Neural cell (in vitro differentiated cells): ENCODE measurements around the gene ABCG2. TPM values are rescaled to one million over a fixed set of nuclear protein-coding genes. Genes with fewer than 3 reads are reported as not detected.

ENCODE experiments used
- H2AFZ ChIP-seq: fragments of 200-600, 300-800 bp; sonication (generic), shearing (Covaris generic); 2 replicates; pipeline ENCODE4 v1.6.0; 2014; ENCODE audit warnings: low read depth, mild to moderate bottlenecking, antibody characterized with exemption, low read length, moderate library complexity
- H3F3A ChIP-seq: fragments of 200-600 bp; shearing (Covaris generic); 2 replicates; pipeline ENCODE4 v1.6.1; 2016; ENCODE audit warnings: mild to moderate bottlenecking, moderate library complexity, mixed read lengths, antibody characterized with exemption, low read length; ENCODE audit not compliant: insufficient read depth, poor library complexity, severe bottlenecking
- H3K27ac ChIP-seq: fragments of 200-600, 300-800 bp; sonication (generic), shearing (Covaris generic); 2 replicates; pipeline ENCODE4 v1.5.1; 2014; ENCODE audit warnings: mild to moderate bottlenecking, low read length, moderate library complexity
- H3K27me3 ChIP-seq: fragments of 300-800, 200-600 bp; sonication (generic), shearing (Covaris generic); 2 replicates; pipeline ENCODE4 v1.6.0; 2014; ENCODE audit warnings: mild to moderate bottlenecking, low read depth, low read length, moderate library complexity; ENCODE audit not compliant: insufficient read depth
- H3K36me3 ChIP-seq: fragments of 300-800, 200-600 bp; sonication (generic), shearing (Covaris generic); 2 replicates; pipeline ENCODE4 v1.5.1; 2014; ENCODE audit warnings: mild to moderate bottlenecking, antibody characterized with exemption, low read length, moderate library complexity; ENCODE audit not compliant: insufficient read depth
- H3K4me2 ChIP-seq: fragments of 300-800, 200-600 bp; sonication (generic), shearing (Covaris generic); 2 replicates; pipeline ENCODE4 v1.6.0; 2014; ENCODE audit warnings: mild to moderate bottlenecking, low read length
- H3K4me3 ChIP-seq: fragments of 300-800, 200-600 bp; sonication (generic), shearing (Covaris generic); 2 replicates; pipeline ENCODE4 v1.5.1; 2014; ENCODE audit warnings: mild to moderate bottlenecking, low read length, moderate library complexity
- H3K79me2 ChIP-seq: fragments of 200-600 bp; shearing (Covaris generic); replicated peaks from 2 replicates; pipeline ENCODE4 v1.6.0; 2014; ENCODE audit warnings: mild to moderate bottlenecking, low read length, moderate library complexity; ENCODE audit not compliant: insufficient read depth
- H3K9ac ChIP-seq: fragments of 300-800, 200-600 bp; sonication (generic), shearing (Covaris generic); 2 replicates; pipeline ENCODE4 v1.6.1; 2016; ENCODE audit warnings: mild to moderate bottlenecking, low read length, mixed read lengths
- H3K9me2 ChIP-seq: fragments of 200-600 bp; shearing (Covaris generic); 2 replicates; pipeline ENCODE4 v1.6.1; 2016; ENCODE audit warnings: mild to moderate bottlenecking, low read length, mixed read lengths; ENCODE audit not compliant: insufficient read depth
- H3K9me3 ChIP-seq: fragments of 200-600, 300-800 bp; sonication (generic), shearing (Covaris generic); 2 replicates; pipeline ENCODE4 v1.6.1; 2016; ENCODE audit warnings: mild to moderate bottlenecking, mixed run types, low read length, moderate library complexity, mixed read lengths
- H4K20me1 ChIP-seq: fragments of 200-600 bp; shearing (Covaris generic); 2 replicates; pipeline ENCODE4 v1.6.1; 2016; ENCODE audit warnings: mild to moderate bottlenecking, mixed run types; ENCODE audit not compliant: insufficient read depth
- CTCF ChIP-seq: fragments of 450-650 bp; IDR thresholded peaks from 2 replicates; pipeline ENCODE4 v1.5.1; 2014; ENCODE audit warnings: antibody characterized with exemption, mild to moderate bottlenecking, moderate library complexity; ENCODE audit not compliant: poor library complexity, severe bottlenecking
- EP300 ChIP-seq: fragments of 450-650 bp; conservative IDR thresholded peaks from 2 replicates; pipeline ENCODE4 v1.6.1; 2014; ENCODE audit warnings: antibody characterized with exemption, mild to moderate bottlenecking, moderate library complexity; ENCODE audit not compliant: poor library complexity, severe bottlenecking
- EZH2 ChIP-seq: fragments of 200-600, 300-800 bp; shearing (Covaris generic), sonication (generic); IDR thresholded peaks from 2 replicates; pipeline ENCODE4 v1.6.1; 2014; ENCODE audit warnings: antibody characterized with exemption, low read length, borderline replicate concordance, mild to moderate bottlenecking; ENCODE audit not compliant: insufficient read depth, poor library complexity, severe bottlenecking
- MXI1 ChIP-seq: fragments of 450-650 bp; conservative IDR thresholded peaks from 2 replicates; pipeline ENCODE4 v1.6.1; 2014; ENCODE audit warnings: antibody characterized with exemption, mild to moderate bottlenecking; ENCODE audit not compliant: poor library complexity, severe bottlenecking
- POLR2AphosphoS5 ChIP-seq: IDR thresholded peaks from 2 replicates; pipeline ENCODE4 v1.6.1; 2012
- RAD21 ChIP-seq: fragments of 450-650 bp; conservative IDR thresholded peaks from 2 replicates; pipeline ENCODE4 v1.6.1; 2014; ENCODE audit warnings: antibody characterized with exemption, mild to moderate bottlenecking, moderate library complexity
- REST ChIP-seq: IDR thresholded peaks from 2 replicates; pipeline ENCODE4 v1.6.1; 2012; ENCODE audit warnings: borderline replicate concordance
- SMC3 ChIP-seq: fragments of 450-650 bp; conservative IDR thresholded peaks from 2 replicates; pipeline ENCODE4 v1.6.1; 2014; ENCODE audit warnings: antibody characterized with exemption, mild to moderate bottlenecking, moderate library complexity; ENCODE audit not compliant: poor library complexity
- TAF1 ChIP-seq: IDR thresholded peaks from 2 replicates; pipeline ENCODE4 v1.6.1; 2012; ENCODE audit warnings: low read depth
- polyA plus RNA-seq: library from polyadenylated mRNA; depleted of rRNA; stranded (reverse); fragments of >200 nt; gene quantifications from 2 replicates; pipeline ENCODE4 v1.2.3, GENCODE V29; 2014

The ABCG2 gene
- polyA plus RNA-seq, 1 donor from 2014 or later = not detected

- Histone ChIP-seq H3K9me2 (no peaks in the 10 kb centered on the region), H3K27ac (no peak overlapping the region), H2AFZ (no peak overlapping the region), H3K36me3 (no peaks in the 10 kb centered on the region), H3K4me2 (no peak overlapping the region), H3K4me3 (no peak overlapping the region), H3K27me3 (no peaks in the 10 kb centered on the region), H3K9me3 (no peaks in the 10 kb centered on the region), H3K79me2 (no peaks in the 10 kb centered on the region), H3K9ac (no peak overlapping the region), H4K20me1 (no peaks in the 10 kb centered on the region), H3F3A (no peaks in the 10 kb centered on the region)
- no peak for TF ChIP-seq EZH2
- no peak for TF ChIP-seq CTCF
- no peak for TF ChIP-seq EP300
- TF ChIP-seq RAD21 = no peak
- no peak for TF ChIP-seq SMC3
- no peak for TF ChIP-seq REST
- TF ChIP-seq POLR2AphosphoS5 = no peak
- TF ChIP-seq MXI1 = no peak
- no peak for TF ChIP-seq TAF1
These were observed 31.6 kb upstream of the ABCG2 start for GRCh38 chr4:88189881-88190585.

- Histone ChIP-seq H2AFZ (no peak overlapping the region), H3K9me3 (no peaks in the 10 kb centered on the region), H3K9ac (no peak overlapping the region), H3F3A (no peaks in the 10 kb centered on the region), H3K36me3 (no peaks in the 10 kb centered on the region), H3K27me3 (no peaks in the 10 kb centered on the region), H4K20me1 (no peaks in the 10 kb centered on the region), H3K79me2 (no peaks in the 10 kb centered on the region), H3K4me3 (no peak overlapping the region), H3K9me2 (no peaks in the 10 kb centered on the region), H3K4me2 (no peak overlapping the region), H3K27ac (no peak overlapping the region)
- TF ChIP-seq REST (no peak), CTCF (no peak), EZH2 (no peak), SMC3 (no peak), RAD21 (no peak), TAF1 (no peak), POLR2AphosphoS5 (no peak), MXI1 (no peak), EP300 (no peak)
These were observed 30.9 kb upstream of the ABCG2 start for GRCh38 chr4:88189418-88189738.
